Colon (tissue), 2 donors: ENCODE results near the gene MEN1.
"Not testable (repeated sequence)": the region's sequence is repeated elsewhere in the genome, so short reads cannot be mapped to it uniquely, and the experiment has no call there.

Source experiments
- FAIRE-seq: peaks from 2 replicates; lab custom pipeline; 2012; peaks lifted over from hg19 to GRCh38; lab: Jason Lieb, UNC
- donor health status: control.
- donor health status: control.

The MEN1 gene

GRCh38 chr11:64832467-64833197, 22.3 kb upstream of the MEN1 start:
- FAIRE-seq: no peak

- no peak for FAIRE-seq
Measured at GRCh38 chr11:64831411-64831891, 21.1 kb upstream of the MEN1 start.

DNA sequence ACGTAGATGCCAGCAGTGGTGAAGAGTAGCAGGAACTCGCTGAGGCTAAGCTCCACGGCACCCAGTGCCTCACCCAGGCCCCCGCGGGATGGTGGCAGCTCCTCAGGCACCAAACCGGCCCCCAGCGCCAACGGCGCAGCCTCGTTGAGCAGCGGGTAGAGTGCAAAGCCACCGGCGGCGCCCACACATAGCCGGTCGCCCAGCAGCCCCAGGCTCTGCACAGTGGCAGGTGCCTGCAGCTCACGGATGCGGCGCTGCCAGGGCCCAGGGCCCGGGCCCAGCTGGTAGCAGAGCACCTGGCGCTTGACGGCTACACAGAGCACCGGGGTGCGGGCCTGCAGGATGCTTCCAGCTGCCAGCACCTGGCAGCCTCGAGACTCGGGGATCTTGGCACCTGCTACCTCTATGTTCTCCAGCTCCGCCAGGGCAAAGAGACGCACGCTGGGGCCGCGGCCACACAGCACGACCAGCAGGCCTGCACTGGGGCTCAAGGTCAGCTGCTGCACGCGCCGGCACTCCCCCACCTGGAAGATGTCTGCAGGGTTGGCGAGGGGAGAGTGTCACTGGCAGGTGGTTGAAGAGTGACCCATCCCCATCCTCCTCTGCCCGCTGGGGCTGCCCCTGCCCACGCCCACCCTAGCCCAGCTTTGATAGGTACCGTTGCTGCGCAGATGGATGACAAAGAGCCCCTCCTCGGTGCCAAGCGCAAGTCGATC, 19.3 kb upstream of the MEN1 start:
- no peak for FAIRE-seq

DNA sequence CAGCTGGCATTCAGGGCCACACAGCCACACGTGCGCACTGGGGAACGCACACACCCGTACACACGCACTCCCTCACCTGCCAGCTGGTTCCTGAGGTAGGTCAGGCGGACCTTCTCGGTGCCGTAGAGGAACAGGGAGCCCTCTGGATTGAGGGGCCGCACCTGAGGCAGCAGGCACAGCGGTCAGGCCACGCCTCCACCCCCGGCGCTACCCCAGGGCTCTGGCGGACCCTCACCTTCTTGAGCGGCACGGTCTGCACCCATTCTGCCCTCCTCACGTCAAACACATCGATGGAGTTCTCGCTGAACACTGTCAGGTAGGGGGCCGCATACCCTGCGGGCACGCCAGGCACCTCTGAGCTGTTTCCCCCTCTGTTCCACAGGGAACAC, 17.1 kb upstream of the MEN1 start:
- FAIRE-seq: no peak

DNA sequence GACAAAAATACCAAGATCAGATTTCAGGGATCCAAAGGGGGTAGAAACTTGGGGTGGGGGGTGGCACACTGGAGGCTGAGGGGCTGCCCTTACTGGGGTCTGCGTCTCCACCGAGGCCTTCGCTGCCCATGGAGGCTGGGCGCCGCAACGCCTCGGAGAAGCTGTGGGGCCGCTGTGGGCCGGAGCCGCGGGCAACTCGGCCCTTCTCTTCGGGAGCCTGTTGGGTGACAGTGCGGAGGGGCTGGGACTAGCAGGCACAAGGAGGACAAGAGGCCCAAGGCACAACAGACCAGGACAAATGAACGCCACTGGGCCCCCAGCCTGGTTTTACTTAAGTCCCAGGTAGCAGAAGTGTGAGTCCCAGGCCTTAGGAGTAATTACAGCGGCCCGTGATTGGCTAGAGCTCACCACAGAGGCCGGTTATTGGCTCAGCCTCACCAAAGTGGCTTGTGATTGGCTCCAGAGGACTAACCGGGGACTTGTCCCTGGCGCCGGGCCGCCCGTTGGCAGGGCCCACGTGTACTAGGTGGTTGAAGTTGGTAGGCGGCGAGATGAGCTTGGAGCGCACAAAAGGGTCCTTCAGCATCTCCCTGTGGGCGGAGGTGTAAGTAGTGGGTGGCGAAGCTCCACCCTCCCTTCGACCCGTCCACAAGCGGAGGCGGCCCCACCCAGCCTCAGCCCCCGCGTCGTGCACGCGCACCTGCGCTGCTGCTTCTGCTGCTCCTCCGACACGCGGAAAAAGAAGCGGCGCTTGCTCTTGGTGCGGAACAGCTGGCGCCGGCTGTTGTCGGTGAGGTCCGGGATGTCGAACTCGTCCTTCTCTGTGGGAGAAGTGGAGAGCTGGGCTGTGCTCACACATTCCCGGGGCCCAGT, 16.5 kb upstream of the MEN1 start:
- no peak for FAIRE-seq

GRCh38 chr11:64826062-64826461, 15.7 kb upstream of the MEN1 start:
- no peak for FAIRE-seq

GRCh38 chr11:64823568-64824119, 13.3 kb upstream of the MEN1 start:
- no peak for FAIRE-seq

DNA sequence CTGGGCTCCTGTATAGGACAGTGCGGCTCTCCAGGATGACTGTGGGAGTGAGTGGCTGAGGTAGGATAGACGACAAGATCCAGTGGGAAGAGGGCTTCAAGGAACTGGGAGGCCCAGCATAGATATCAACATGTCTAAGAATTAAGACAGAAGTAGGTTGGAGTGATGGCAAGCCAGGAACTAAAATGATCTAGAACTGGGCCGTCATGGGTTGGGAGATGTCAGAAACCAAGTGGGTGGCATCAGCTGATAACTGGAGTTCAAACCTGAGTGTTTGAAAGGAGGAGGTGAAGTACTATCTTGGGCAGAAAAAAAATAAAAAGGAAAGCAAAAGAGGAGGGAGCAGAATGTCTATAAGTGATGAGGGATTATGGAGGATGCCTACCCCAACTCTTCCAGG, 7.1 kb upstream of the MEN1 start:
- FAIRE-seq: no peak

- not testable (repeated sequence) for FAIRE-seq
Measured at GRCh38 chr11:64815433-64815832, 5.1 kb upstream of the MEN1 start.

DNA sequence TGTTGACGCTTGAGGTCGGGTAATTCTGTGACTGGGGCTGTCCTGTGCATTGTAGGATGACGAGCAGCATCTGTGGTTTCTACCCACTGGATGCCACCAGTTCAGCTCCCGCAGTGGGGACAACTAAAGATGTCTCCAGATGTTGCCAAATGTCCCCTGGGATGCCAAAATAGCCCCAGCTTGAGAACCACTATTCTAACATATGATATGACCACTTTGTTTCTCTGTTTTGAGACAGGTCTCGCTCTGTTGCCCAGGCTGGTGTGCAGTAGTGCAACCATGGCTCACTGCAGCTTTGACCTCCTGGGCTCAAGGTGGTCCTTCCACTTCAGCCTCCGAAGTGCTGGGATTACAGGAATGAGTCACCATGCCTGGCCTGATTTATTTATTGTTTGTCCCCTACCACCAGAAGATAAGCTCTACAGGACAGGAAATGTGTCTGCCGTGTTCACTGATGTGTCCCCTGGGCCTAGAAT, 4.4 kb upstream of the MEN1 start:
- no peak for FAIRE-seq

- no peak for FAIRE-seq
Measured at GRCh38 chr11:64813826-64814225, 3.5 kb upstream of the MEN1 start.

- FAIRE-seq: no peak
Measured at GRCh38 chr11:64810891-64811272, 531 bp upstream of the MEN1 start.

DNA sequence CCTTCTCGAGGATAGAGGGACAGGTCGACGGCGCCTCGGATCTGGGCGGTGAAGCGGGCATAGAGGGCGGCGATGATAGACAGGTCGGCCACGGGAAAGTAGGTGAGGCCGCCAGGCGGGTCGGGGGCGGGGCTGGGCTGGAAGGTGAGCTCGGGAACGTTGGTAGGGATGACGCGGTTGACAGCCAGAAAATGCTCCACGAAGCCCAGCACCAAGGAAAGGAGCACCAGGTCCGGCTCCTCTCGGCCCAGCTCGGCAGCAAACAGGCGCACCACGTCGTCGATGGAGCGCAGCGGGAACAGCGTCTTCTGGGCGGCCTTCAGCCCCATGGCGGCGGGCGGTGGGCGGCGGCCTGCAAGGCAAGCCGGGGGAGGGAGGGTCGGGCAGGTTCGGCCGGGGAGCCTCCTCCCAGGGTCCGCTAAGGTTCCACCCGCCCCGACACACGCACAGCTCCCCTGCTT, 540 bp downstream of the MEN1 start:
- FAIRE-seq: no peak

GRCh38 chr11:64805481-64805880, 4.9 kb downstream of the MEN1 start:
- FAIRE-seq: no peak

- no peak for FAIRE-seq
Measured at GRCh38 chr11:64804346-64805210, 5.8 kb downstream of the MEN1 start.

DNA sequence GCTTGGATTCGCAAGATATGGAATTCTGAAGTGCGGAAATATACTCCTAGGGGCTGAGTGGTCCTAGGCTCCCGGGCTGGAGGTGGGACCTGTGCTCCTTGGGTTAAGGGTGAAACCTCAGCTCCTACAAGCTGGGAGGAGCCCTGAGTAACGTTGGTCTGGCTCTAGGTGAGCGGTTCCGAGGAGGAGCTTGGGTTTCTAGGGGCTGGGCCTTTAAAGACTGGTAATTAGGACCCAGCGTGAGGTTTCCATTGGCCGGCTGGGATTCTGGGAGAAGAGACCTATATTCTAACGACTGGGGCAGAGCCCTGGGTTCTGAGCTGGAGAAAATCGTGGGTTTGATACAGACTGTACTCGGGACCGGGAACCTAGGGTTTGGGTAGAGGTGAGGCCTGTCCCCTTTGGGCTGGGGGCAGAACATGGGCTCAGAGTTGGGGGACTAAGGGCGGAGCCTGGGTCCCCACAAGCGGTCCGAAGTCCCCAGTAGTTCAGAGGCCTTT, 6.5 kb downstream of the MEN1 start:
- FAIRE-seq: no peak

DNA sequence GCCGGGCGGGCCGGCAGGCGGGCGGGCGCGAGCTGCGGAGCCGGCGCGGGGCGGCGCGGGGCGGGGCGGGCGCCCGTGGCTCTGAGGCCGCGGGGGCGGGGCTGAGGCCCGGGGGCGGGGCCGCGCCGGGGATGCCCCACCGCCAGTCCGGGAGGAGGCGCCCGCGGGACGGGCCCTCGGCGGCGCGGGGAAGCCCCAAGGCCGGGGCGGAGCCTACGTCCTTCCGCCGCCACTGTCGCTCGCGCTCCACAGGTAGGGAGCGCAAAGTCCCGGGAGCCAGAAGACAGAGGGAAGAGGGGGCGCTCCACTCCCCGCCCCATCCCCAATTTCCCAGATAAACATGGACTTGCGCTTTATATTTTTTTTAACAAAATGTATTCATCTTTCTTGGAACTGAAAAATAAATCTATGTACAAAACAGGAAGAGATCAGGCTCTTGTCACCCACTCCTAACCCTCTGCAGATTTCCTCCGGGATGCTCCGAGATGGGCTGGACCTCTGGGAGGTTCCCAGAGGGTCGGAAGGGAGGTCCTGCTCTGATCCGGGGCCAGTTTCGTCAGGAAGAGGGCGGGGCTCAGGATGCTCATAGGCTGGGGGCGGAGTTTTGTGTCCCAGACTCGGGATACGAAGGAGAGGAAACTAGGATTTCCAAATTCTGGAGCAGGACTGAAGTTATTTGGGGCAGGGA, 7.0 kb downstream of the MEN1 start, which contains the start of gene MAP4K2:
MAP4K2 (minus strand) TSS at position 57 of the 688 bp plus-strand sequence. CDS start 65 bp downstream, outside the sequence.
- FAIRE-seq: no peak

DNA sequence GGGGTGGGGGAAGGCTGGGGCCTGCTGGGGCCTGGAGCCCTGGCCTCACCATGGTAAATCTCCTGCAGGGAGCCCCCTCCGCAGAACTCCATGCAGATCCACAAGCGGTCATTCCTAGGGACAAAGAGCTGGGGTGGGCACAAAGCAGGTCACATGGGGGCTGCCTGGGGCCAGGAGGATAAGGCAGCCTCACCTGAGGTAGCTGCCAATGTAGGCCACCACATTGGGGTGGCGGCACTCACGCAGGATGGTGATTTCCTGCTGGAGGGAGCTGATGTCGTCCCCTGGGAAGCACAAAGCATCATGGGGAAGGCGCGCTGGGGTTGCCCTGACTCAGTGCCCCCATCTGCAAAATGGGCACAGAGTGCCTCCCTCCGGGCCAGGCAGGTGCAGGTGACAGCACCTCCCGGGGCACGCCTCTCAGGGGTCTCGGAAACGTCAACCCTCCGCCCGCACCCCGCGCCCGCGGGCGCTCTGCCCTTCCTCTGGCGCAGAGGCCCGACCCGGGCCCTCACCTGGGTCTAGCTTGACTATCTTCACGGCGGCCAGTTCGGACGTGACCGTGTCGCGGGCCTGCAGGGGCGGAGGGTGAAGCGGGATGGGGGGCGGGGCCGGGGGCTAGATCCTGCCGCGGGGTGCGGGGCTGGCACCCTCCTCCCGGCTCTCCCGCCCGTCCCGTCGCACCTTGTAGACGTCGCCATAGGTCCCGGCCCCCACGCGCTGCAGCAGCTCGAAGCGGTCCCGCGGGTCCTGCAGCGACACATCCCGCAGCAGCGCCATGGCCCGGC, 7.8 kb downstream of the MEN1 start:
- FAIRE-seq: no peak
